NOMO-1 treated with DMSO at 0.1 percent for 48 hours (cell line): ENCODE measurements around the gene NLRP6.
"Not testable (repeated sequence)": the region's sequence is repeated elsewhere in the genome, so short reads cannot be mapped to it uniquely, and the experiment has no call there.

Source experiments
- DNase-seq: peaks from one replicate; lab custom pipeline; 2025; ENCODE audit not compliant: unreplicated experiment; lab: John Stamatoyannopoulos, UW

The NLRP6 gene

GRCh38 chr11:306645-307371 lies 28.6 kb downstream of the NLRP6 start:
- no peak for DNase-seq

DNA sequence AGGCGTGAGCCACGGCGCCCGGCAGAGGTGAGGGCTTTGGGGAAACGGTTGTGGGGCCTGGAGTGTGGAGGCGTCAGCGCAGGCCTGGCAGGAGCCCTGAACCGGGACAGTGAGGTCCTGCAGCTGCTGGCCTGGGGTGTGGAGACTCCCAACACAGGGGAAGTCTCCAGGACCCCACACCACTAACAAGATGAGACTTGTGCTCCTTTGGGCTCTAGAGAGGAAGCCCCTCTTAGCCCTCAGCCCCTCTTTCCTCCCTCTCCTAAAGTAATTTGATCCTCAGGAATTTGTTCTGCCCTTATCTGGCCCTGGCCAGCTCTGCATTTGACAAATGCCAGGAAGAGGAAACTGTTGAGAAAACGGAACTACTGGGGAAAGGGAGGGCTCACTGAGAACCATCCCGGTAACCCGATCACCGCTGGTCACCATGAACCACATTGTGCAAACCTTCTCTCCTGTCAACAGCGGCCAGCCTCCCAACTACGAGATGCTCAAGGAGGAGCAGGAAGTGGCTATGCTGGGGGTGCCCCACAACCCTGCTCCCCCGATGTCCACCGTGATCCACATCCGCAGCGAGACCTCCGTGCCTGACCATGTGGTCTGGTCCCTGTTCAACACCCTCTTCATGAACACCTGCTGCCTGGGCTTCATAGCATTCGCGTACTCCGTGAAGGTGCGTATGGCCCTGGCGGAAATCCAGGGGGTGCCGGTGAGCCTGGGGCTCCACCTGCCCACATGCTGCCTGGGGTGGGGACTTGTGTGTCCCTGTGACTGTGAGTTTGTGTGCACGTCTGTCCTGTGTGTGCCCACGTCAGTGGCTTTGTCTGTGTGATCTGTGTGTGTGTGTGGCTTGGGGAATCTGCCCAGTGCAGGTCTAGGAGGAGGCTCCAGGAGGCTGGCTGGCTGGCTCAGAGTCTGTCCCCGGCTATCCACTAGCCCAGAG lies 29.8 kb downstream of the NLRP6 start, which contains the start of gene IFITM2:
IFITM2 (plus strand) TSS at position 51 of the 943 bp plus-strand sequence; CDS start at position 428, 377 bp downstream.
- DNase-seq, result peak; percentile 83

DNA sequence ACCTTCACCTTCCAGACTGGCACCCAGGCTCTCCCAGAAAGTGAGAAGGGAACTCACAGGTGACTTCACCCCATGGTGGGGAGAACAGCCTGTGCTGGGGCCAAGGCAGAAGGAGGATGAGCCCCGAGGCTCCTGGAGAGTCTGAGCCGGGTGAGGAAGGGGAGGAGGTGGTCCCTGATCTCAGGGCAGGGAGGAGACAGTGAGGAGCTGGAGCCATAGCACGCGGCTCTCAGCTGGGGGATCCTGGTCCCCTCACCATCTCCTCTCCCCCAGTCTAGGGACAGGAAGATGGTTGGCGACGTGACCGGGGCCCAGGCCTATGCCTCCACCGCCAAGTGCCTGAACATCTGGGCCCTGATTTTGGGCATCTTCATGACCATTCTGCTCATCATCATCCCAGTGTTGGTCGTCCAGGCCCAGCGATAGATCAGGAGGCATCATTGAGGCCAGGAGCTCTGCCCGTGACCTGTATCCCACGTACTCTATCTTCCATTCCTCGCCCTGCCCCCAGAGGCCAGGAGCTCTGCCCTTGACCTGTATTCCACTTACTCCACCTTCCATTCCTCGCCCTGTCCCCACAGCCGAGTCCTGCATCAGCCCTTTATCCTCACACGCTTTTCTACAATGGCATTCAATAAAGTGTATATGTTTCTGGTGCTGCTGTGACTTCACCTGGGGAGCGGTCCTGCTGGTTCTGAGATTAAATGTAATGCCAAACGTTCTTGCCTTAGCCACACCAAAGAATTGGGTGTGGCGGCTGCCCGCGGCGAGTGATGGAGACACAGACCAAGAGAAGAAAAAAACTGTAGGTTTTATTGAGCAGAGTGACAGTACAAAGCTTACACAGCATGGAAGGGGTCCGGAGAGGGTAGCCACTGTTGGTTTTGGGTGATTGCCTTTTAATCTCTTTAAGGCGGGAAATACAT lies 30.8 kb downstream of the NLRP6 start:
- not testable (repeated sequence) for DNase-seq

GRCh38 chr11:309979-310572 lies 31.9 kb downstream of the NLRP6 start:
- not testable (repeated sequence) for DNase-seq

DNA sequence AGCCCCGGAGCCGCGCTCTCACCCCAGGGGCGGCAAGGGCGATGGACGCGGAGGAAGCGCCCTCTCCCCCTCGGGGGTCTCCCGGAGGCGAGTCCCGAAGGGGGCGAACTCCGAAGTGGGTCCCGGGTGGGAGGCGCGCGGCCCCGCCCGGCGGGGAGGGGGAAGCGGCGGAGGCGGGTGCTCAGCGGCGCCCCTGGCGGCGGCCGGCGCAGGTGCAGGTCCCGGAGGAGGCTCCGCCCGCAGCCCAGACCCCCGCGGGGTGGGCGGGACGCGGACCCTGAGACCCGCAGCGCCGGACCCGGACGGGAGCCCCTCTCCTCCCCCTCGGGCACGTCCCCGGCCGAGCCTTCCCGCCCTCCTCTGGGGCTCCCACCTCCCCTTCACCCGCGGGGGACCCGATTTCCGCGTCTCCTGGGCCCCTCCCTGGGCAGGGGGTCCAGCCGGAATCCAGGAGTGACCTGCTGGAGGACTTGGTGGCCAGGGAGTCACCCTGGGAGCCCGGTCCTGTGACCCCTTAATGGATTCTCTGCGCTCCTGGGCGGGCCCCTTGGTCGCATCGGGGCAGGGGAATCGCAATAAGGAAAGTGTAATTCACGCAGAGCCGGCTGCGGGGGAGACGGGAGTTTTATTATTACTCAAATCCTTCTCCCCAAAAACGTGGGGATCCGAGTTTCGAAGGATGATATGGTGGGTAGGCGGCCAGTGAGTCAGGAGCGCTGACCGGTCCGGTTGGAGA lies 33.0 kb downstream of the NLRP6 start:
- DNase-seq, result not testable (repeated sequence)

DNA sequence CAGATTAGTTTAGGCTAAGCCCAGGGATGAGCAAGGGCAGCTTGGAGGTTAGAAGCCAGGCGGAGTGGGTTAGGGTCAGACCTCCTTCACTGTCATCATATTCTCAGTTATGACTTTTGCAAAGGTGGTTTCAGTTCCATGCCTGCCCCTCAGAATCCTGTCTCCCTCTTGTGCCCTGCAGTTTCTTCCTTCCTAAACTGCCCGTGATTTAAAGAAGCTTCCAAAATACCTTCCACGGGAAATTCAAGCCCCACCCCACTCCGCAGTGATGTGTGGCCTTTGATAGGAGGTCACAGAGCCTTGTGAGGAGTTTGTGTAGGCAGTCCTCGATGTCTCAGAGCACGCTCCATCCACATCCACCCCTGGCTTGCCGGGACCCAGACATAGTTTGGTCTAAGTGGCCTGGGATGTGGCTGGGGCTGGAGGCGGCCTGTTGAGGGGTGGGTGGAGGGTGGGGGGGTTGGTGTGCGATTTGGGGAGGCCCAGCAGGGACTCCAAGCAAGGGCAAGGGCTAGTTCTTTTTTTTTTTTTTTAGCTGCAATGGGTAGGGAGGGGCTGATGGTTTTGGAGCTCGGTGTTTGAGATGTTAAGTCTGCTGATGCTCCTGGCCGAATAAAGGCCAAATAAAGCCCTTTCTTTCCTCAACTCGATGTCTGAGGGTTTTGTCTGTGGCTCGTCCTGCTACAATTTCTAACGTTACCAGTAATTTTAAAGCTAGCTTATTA lies 34.0 kb downstream of the NLRP6 start:
- DNase-seq, result no peak

DNA sequence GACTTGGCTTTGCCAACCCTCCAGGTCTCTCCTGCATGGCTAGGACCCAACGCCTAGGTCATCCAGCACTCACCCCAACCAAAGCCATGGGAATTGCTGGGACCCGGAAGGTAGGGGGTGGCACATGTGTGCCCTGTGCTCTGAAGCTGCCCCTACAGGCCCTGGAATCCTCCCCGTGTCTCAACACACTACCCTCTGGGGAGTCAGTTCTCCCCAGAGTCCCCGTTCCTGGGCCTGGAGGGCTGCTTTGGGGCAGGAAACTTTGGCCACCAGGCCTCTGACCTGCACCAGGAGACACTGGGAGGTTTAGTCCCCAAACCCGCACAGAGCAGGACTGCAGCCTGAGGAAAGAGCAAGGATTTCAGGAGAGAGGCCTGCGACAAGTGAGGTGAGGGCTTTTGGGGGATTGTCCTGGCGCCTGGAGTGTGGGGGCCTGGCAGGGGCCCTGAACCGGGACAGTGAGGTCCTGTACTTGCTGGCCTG lies 35.1 kb downstream of the NLRP6 start:
- DNase-seq, result no peak

GRCh38 chr11:313787-314553 lies 35.8 kb downstream of the NLRP6 start, which contains the start of gene IFITM1:
Gene IFITM1 (plus strand): TSS chr11:314040. CDS start chr11:314171, 131 bp downstream.
- DNase-seq, result peak; percentile 41

DNA sequence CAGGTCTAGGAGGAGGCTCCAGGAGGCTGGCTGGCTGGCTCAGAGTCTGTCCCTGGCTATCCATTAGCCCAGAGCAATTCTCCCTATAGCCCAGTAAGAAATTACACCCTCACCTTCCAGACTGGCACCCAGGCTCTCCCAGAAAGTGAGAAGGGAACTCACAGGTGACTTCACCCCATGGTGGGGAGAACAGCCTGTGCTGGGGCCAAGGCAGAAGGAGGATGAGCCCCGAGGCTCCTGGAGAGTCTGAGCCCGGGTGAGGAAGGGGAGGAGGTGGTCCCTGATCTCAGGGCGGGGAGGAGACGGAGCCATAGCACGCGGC lies 36.3 kb downstream of the NLRP6 start:
- not testable (repeated sequence) for DNase-seq

DNA sequence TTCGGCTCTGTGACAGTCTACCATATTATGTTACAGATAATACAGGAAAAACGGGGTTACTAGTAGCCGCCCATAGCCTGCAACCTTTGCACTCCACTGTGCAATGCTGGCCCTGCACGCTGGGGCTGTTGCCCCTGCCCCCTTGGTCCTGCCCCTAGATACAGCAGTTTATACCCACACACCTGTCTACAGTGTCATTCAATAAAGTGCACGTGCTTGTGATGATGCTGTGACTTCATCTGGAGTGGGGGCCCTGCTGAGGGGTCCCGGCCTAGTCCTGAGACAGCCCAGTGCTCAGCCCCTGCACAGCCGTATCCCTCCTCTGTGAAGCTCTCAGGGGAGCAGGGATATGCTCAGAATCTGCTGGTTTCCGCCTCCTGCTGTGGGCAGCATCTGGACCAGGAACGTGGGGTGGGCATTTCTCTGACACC lies 36.9 kb downstream of the NLRP6 start:
- DNase-seq, result no peak

GRCh38 chr11:315516-315994 lies 37.3 kb downstream of the NLRP6 start:
- DNase-seq, result no peak

GRCh38 chr11:316031-316701 lies 38.0 kb downstream of the NLRP6 start:
- DNase-seq, result no peak

DNA sequence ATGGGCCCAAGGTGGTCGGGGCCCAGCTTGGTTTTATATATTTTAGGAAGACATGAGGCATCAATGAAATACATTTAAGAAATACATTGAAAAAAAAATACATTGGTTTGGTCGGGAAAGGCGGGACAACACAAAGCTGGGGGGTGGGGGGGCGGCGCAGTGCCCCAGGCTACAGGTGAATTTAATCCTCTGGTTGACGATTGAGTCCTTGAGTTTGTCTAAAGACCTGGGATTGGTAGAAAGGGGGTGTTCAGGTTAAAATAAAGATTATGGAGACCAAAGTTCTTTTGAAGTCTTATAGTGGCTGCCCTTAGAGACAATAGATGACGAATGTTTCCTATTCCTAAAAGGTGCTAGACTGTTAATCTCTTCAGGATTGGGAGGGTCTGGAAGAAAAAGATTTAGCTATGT lies 38.7 kb downstream of the NLRP6 start:
- DNase-seq, result no peak

DNA sequence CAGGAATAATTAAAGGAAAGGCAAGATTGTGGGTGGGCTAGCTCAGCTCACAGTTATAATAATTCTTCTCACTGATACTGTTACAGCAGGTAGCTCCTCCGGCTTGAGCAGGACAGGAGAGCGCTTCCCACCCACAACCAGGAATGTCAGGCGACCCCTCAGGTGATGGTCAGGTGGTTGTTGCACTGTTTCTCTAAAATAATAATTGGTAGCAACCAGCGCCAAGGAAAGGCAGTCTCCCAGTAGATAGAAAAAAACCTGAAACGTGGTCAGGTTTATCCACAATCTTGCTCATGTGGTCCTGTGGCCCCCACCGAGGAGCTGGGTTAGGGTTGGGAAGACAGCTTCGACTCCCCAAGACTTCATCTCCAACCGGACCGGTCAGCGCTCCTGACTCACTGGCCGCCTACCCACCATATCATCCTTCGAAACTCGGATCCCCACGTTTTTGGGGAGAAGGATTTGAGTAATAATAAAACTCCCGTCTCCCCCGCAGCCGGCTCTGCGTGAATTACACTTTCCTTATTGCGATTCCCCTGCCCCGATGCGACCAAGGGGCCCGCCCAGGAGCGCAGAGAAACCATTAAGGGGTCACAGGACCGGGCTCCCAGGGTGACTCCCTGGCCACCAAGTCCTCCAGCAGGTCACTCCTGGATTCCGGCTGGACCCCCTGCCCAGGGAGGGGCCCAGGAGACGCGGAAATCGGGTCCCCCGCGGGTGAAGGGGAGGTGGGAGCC lies 39.6 kb downstream of the NLRP6 start:
- DNase-seq, result not testable (repeated sequence)

DNA sequence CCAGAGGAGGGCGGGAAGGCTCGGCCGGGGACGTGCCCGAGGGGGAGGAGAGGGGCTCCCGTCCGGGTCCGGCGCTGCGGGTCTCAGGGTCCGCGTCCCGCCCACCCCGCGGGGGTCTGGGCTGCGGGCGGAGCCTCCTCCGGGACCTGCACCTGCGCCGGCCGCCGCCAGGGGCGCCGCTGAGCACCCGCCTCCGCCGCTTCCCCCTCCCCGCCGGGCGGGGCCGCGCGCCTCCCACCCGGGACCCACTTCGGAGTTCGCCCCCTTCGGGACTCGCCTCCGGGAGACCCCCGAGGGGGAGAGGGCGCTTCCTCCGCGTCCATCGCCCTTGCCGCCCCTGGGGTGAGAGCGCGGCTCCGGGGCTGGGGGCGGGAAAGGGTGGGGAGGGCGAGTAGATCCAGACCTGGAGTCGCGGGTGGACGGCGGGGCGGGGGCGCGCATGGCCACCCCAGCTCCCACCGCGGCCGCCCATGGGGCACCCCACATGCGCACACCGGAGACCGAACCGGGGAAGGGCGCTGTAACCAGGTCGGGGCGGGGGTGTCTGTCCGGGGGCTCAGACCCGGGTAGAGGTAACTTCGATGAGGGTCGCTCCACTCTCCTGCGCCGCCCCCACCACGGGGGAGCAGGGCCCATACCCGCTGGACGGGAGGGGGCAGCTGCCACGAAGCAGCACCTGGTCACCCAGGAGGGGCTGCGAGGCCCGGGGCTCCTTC lies 40.4 kb downstream of the NLRP6 start:
- DNase-seq, result not testable (repeated sequence)
